Measurements from ENCODE around the gene PIP5K1B. TPM values are rescaled to one million over a fixed set of nuclear protein-coding genes. Genes with fewer than 3 reads are reported as not detected.

Gene PIP5K1B
- total RNA-seq, 1 experiment from 2014 or later = 2.5 TPM

- peaks cover 10% of the 10 kb centered on the region for H3K27me3 Mint-ChIP-seq (ENCODE audit: low read depth)
- Histone ChIP-seq H3K14ac (ENCODE audit: insufficient read depth, low read length) (no peak overlapping the region), H3K18ac (ENCODE audit: insufficient read length, low read depth, low read length) (no peak overlapping the region), H3K27ac (ENCODE audit: insufficient read length, low read depth, low read length) (no peak overlapping the region), H3K23me2 (ENCODE audit: insufficient read length, low read depth, low read length, poor library complexity, severe bottlenecking) (no peaks in the 10 kb centered on the region), H2BK12ac (ENCODE audit: insufficient read length, low read depth, low read length) (no peak overlapping the region), H3K4me1 (ENCODE audit: insufficient read depth, low read length) (no peaks in the 10 kb centered on the region), H3K4ac (ENCODE audit: low read depth, low read length) (no peak overlapping the region), H3K23ac (ENCODE audit: insufficient read length, low read depth, low read length) (no peak overlapping the region), H4K8ac (replicated peaks; ENCODE audit: insufficient read length, low read depth, low read length) (no peak overlapping the region), H3K27me3 (ENCODE audit: insufficient read depth, low read length) (no peaks in the 10 kb centered on the region), H2AK5ac (ENCODE audit: insufficient read length, low read length) (no peak overlapping the region), H3T11ph (ENCODE audit: low read length) (no peak overlapping the region), H2BK15ac (ENCODE audit: low read depth, low read length) (no peak overlapping the region), H3K4me2 (ENCODE audit: insufficient read depth, insufficient read length, low read length) (no peak overlapping the region), H3K56ac (ENCODE audit: insufficient read length, low read depth, low read length) (no peak overlapping the region), H3K9me3 (ENCODE audit: control insufficient read depth, low read depth, low read length) (no peaks in the 10 kb centered on the region), H2BK20ac (ENCODE audit: low read depth, low read length, poor library complexity, severe bottlenecking) (no peak overlapping the region), H3K79me1 (ENCODE audit: insufficient read depth, low read depth, low read length, poor library complexity, severe bottlenecking) (no peaks in the 10 kb centered on the region), H4K5ac (ENCODE audit: insufficient read length, low read depth, low read length) (no peak overlapping the region), H3K9ac (ENCODE audit: extremely low read depth, insufficient read length, low read length) (no peak overlapping the region), H2BK5ac (ENCODE audit: insufficient read length, low read length) (no peak overlapping the region), H2AFZ (ENCODE audit: low read length) (no peak overlapping the region), H2BK120ac (ENCODE audit: low read depth, low read length, poor library complexity, severe bottlenecking) (no peak overlapping the region), H4K20me1 (ENCODE audit: control insufficient read depth, insufficient read depth, insufficient read length) (no peaks in the 10 kb centered on the region), H3K79me2 (ENCODE audit: insufficient read depth, low read length) (no peaks in the 10 kb centered on the region), H4K91ac (ENCODE audit: insufficient read length, low read depth, low read length) (no peak overlapping the region)
- DNase-seq = no peak
- H3K9me3 Mint-ChIP-seq = peaks cover 0 to 4% of the 10 kb centered on the region in 2 experiments; a peak in 2 of 5 replicates
- H3K27ac Mint-ChIP-seq = no peak overlapping the region
- TF ChIP-seq, protein P1, sequence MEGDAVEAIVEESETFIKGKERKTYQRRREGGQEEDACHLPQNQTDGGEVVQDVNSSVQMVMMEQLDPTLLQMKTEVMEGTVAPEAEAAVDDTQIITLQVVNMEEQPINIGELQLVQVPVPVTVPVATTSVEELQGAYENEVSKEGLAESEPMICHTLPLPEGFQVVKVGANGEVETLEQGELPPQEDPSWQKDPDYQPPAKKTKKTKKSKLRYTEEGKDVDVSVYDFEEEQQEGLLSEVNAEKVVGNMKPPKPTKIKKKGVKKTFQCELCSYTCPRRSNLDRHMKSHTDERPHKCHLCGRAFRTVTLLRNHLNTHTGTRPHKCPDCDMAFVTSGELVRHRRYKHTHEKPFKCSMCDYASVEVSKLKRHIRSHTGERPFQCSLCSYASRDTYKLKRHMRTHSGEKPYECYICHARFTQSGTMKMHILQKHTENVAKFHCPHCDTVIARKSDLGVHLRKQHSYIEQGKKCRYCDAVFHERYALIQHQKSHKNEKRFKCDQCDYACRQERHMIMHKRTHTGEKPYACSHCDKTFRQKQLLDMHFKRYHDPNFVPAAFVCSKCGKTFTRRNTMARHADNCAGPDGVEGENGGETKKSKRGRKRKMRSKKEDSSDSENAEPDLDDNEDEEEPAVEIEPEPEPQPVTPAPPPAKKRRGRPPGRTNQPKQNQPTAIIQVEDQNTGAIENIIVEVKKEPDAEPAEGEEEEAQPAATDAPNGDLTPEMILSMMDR (conservative IDR thresholded peaks at IDR 0.05) = no peak
- peaks cover 0 to 3% of the 10 kb centered on the region in 2 experiments; a peak in 1 of 4 replicates for H3K4me1 Mint-ChIP-seq
- no peak overlapping the region for H3K4me3 Mint-ChIP-seq
- no CpG with 5 or more reads among the region's 2 CpGs for WGBS (ENCODE audit: extremely low coverage, insufficient read length, low lambda C conversion rate)
- H3K36me3 Mint-ChIP-seq (ENCODE audit: insufficient read depth in 1 of 3, low read depth in 3 of 3) = peaks cover 0 to 3% (median 0%) of the 10 kb centered on the region in 3 experiments; a peak in 1 of 7 replicates
These were observed 14.8 kb downstream of the PIP5K1B start for GRCh38 chr9:68719847-68720246.
